Prostate gland (tissue), 2 donors: ENCODE measurements around the gene CD82.

Experiments
- POLR2A ChIP-seq: fragments of 450-650 bp; IDR thresholded peaks from one replicate; pipeline ENCODE4 v1.6.1; 2016; ENCODE audit warnings: antibody characterized with exemption, mild to moderate bottlenecking
- POLR2AphosphoS5 ChIP-seq: sonication (generic); formaldehyde crosslinking; IDR thresholded peaks from one replicate; pipeline ENCODE4 v1.6.1; 2017; ENCODE audit warnings: antibody characterized with exemption
- TF ChIP-seq, protein P1 (sequence below), 4 experiments: fragments of 200-600 bp in 2 of 4; fragments of 450-650 bp in 2 of 4; sonication (generic) in 2 of 4; IDR thresholded peaks; 1 replicate in 3 of 4; 2 replicates in 1 of 4; pipeline ENCODE4 v1.5.1; 2016 to 2019; ENCODE audit warnings: antibody characterized with exemption in 4 of 4, mild to moderate bottlenecking in 2 of 4, moderate library complexity in 2 of 4

DNA sequence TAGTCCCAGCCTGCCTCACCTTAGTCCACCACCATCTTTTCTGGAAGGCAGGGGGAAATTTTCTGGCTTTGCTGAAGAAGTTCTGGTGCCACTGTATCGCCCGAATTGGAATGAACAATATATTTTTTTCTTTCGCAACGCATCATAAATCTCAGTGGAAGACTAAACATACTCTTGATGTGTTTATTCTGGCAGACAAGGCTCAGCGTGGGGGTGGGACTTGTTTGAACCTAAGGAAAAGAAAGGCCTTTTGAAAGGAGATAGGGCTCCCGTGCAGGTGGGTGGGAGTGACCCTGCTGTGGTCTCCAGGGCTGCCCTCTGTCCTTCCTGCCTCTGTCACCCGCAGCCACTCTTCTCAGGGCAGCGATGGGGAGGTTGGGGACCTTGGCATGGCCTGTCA lies 42.5 kb downstream of the CD82 start:
- TF ChIP-seq, protein P1, sequence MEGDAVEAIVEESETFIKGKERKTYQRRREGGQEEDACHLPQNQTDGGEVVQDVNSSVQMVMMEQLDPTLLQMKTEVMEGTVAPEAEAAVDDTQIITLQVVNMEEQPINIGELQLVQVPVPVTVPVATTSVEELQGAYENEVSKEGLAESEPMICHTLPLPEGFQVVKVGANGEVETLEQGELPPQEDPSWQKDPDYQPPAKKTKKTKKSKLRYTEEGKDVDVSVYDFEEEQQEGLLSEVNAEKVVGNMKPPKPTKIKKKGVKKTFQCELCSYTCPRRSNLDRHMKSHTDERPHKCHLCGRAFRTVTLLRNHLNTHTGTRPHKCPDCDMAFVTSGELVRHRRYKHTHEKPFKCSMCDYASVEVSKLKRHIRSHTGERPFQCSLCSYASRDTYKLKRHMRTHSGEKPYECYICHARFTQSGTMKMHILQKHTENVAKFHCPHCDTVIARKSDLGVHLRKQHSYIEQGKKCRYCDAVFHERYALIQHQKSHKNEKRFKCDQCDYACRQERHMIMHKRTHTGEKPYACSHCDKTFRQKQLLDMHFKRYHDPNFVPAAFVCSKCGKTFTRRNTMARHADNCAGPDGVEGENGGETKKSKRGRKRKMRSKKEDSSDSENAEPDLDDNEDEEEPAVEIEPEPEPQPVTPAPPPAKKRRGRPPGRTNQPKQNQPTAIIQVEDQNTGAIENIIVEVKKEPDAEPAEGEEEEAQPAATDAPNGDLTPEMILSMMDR (IDR thresholded peaks at IDR 0.05): no peak
- no peak for TF ChIP-seq POLR2A
- peak; percentile 83 for TF ChIP-seq POLR2AphosphoS5
